Natural killer cell (primary cell): Measurements from ENCODE around the gene AUTS2. TPM values are rescaled to one million over a fixed set of nuclear protein-coding genes. Genes with fewer than 3 reads are reported as not detected.

Experiments
- ATAC-seq, 3 donors: fragments of 150-1000 bp in 2 of 3; fragments of 200-7000 bp in 1 of 3; cut with Tn5 transposase; 1 replicate in 1 of 3; 2 replicates in 2 of 3; pipeline ENCODE4 v1.10.0; 2021; ENCODE audit warnings: mild to moderate bottlenecking in 2 of 3, moderate library complexity in 2 of 3
- DNase-seq, 2 donors: peaks; one replicate each; pipeline versions ENCODE4 v3.0.0 to v3.0.0-alpha.2; 2013 to 2021; ENCODE audit warnings: mixed read lengths in 1 of 2
- H3K27ac ChIP-seq: one replicate; pipeline ENCODE4 v1.5.1; 2013; ENCODE audit warnings: mild to moderate bottlenecking, low read length
- H3K27me3 ChIP-seq: one replicate; pipeline ENCODE4 v1.6.1; 2013; ENCODE audit warnings: low read length; ENCODE audit not compliant: control insufficient read depth, insufficient read depth
- H3K36me3 ChIP-seq: one replicate; pipeline ENCODE4 v1.6.1; 2013; ENCODE audit warnings: low read length; ENCODE audit not compliant: control insufficient read depth, insufficient read depth
- H3K4me1 ChIP-seq: one replicate; pipeline ENCODE4 v1.6.1; 2013; ENCODE audit warnings: low read length; ENCODE audit not compliant: control insufficient read depth, insufficient read depth
- H3K4me3 ChIP-seq: one replicate; pipeline ENCODE4 v1.5.1; 2013; ENCODE audit warnings: low read length
- H3K9me3 ChIP-seq: one replicate; pipeline ENCODE4 v1.6.1; 2013; ENCODE audit warnings: low read length; ENCODE audit not compliant: control insufficient read depth, insufficient read depth
- H3K27ac Mint-ChIP-seq, 2 donors: one replicate each; pipeline ENCODE4 v1.8.0; 2022; ENCODE audit warnings: mild to moderate bottlenecking in 2 of 2, mixed read lengths in 2 of 2, moderate library complexity in 1 of 2
- H3K27me3 Mint-ChIP-seq, 2 donors: one replicate each; pipeline ENCODE4 v1.8.0; 2022; ENCODE audit warnings: low read depth in 2 of 2, mixed read lengths in 2 of 2
- H3K36me3 Mint-ChIP-seq: one replicate; pipeline ENCODE4 v1.8.0; 2022; ENCODE audit warnings: mixed read lengths
- H3K4me1 Mint-ChIP-seq, 2 donors: one replicate each; pipeline ENCODE4 v1.8.0; 2022; ENCODE audit warnings: mixed read lengths in 2 of 2
- H3K4me3 Mint-ChIP-seq: one replicate; pipeline ENCODE4 v1.8.0; 2022; ENCODE audit warnings: mild to moderate bottlenecking, moderate library complexity, mixed read lengths
- H3K9me3 Mint-ChIP-seq, 2 donors: one replicate each; pipeline ENCODE4 v1.8.0; 2022; ENCODE audit warnings: mixed read lengths in 2 of 2
- WGBS: methylation state at CpG from one replicate; pipeline ENCODE4 v1.1.7; 2013; ENCODE audit warnings: missing lambda C conversion rate; ENCODE audit not compliant: insufficient coverage; 5-methylcytosine and 5-hydroxymethylcytosine counted together
- intact Hi-C: fragments of 100-400 bp; cut with micrococcal nuclease; formaldehyde crosslinking; loops from one replicate; pipeline ENCODE4 v1.14.2; 2022
- total RNA-seq, 4 donors: library from RNA; stranded (reverse); fragments of 120-200 nt in 1 of 4; gene quantifications; one replicate each; pipeline versions ENCODE4 v1.2.3 to v1.2.4, GENCODE V29; 2013 to 2022
- TF ChIP-seq, protein P1 (sequence below): fragments of 200-600 bp; IDR thresholded peaks from one replicate; pipeline ENCODE4 v1.8.0; 2022; ENCODE audit warnings: antibody characterized with exemption

AUTS2 gene
- total RNA-seq, 3 donors from 2014 or later (not counting 1 experiment from before 2014, with no cell fraction given): 147 to 197 (median 155) TPM

DNA sequence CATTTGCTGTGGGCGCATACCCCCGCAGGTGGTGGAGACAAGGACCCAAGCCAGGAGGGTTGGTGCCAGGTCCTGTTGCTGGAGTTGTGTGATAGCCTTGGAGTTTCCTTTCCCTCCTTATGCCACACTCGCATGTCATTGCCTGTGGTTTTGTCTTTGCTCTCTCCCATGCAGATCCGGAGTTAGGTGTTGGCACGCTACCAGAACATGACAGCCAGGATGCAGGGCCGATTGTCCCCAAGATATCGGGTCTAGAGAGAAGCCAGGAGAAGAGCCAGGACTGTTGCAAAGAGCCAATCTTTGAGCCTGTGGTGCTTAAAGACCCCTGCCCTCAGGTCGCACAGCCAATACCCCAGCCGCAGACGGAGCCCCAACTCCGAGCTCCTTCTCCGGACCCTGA lies 1164.4 kb downstream of the AUTS2 start:
- Mint-ChIP-seq H3K4me3 (no peak overlapping the region), H3K36me3 (no peaks in the 10 kb centered on the region), H3K9me3 (no peaks in the 10 kb centered on the region), H3K27ac (peak overlapping the region in 1 of 2 donors; percentile 82), H3K27me3 (no peaks in the 10 kb centered on the region), H3K4me1 (peaks cover 42 to 67% of the 10 kb centered on the region in 2 donors)
- Histone ChIP-seq H3K27ac (no peak overlapping the region), H3K9me3 (no peaks in the 10 kb centered on the region), H3K4me3 (no peak overlapping the region), H3K36me3 (peaks cover 19% of the 10 kb centered on the region), H3K4me1 (peaks cover 18% of the 10 kb centered on the region), H3K27me3 (no peaks in the 10 kb centered on the region)
- intact Hi-C loops: no loop called here
- DNase-seq (peak in 1 of 2 donors; percentile 24), ATAC-seq (no peak)
- TF ChIP-seq, protein P1, sequence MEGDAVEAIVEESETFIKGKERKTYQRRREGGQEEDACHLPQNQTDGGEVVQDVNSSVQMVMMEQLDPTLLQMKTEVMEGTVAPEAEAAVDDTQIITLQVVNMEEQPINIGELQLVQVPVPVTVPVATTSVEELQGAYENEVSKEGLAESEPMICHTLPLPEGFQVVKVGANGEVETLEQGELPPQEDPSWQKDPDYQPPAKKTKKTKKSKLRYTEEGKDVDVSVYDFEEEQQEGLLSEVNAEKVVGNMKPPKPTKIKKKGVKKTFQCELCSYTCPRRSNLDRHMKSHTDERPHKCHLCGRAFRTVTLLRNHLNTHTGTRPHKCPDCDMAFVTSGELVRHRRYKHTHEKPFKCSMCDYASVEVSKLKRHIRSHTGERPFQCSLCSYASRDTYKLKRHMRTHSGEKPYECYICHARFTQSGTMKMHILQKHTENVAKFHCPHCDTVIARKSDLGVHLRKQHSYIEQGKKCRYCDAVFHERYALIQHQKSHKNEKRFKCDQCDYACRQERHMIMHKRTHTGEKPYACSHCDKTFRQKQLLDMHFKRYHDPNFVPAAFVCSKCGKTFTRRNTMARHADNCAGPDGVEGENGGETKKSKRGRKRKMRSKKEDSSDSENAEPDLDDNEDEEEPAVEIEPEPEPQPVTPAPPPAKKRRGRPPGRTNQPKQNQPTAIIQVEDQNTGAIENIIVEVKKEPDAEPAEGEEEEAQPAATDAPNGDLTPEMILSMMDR: no peak
- 85% methylated on average over 12 of the region's 12 CpGs for WGBS

DNA sequence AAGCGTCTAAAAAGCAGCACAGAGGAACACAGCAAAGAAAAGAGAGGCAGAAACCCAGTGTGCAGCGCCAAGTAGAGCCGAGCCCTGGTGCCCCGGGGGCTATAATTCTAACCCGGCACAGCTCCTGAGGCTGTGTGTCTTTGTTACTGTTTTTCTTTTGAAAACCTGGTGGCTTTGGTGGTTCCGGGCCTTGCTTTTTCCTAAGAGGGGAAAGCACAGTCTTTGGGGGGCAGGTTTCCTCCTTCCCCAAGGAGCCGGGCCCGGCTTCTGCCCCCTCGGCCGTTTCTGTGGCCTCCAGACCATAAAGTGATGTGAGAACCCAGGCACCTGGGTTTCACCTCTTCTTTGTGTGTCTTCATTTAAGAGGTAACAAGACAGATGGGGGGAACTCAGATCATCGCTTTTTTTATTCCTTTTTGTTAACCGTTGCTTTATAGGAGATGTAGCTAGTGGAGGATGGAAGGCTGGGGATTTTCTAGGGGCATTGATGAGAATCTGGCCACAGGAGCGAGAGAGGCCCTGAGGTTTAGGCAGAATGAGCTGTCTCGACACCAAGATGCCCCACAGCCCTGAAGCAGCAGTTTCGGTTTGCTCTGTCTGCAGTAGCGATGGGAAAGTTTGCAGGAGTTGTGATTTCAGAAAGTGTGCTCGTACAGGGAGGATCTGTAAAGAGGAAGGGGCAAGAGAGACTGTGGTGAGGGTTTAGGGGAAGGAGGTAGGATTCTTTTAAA lies 1165.9 kb downstream of the AUTS2 start:
- TF ChIP-seq, protein P1: no peak
- peak overlapping the region; percentile 28 to 82 for H3K27ac Mint-ChIP-seq
- ATAC-seq (peak; percentile 54 to 68 (median 54)), DNase-seq (peak in 1 of 2 donors; percentile 66)
- Histone ChIP-seq H3K36me3 (peaks cover 29% of the 10 kb centered on the region), H3K4me3 (no peak overlapping the region), H3K9me3 (no peaks in the 10 kb centered on the region), H3K4me1 (peaks cover 18% of the 10 kb centered on the region), H3K27me3 (no peaks in the 10 kb centered on the region), H3K27ac (peak overlapping the region; percentile 39)
- no peaks in the 10 kb centered on the region for H3K27me3 Mint-ChIP-seq
- intact Hi-C loops: no loop called here
- H3K4me3 Mint-ChIP-seq: peak overlapping the region; percentile 28
- no peaks in the 10 kb centered on the region for H3K36me3 Mint-ChIP-seq
- 65% methylated on average over 17 of the region's 17 CpGs for WGBS
- H3K4me1 Mint-ChIP-seq: peaks cover 30 to 53% of the 10 kb centered on the region in 2 donors
- H3K9me3 Mint-ChIP-seq: no peaks in the 10 kb centered on the region

DNA sequence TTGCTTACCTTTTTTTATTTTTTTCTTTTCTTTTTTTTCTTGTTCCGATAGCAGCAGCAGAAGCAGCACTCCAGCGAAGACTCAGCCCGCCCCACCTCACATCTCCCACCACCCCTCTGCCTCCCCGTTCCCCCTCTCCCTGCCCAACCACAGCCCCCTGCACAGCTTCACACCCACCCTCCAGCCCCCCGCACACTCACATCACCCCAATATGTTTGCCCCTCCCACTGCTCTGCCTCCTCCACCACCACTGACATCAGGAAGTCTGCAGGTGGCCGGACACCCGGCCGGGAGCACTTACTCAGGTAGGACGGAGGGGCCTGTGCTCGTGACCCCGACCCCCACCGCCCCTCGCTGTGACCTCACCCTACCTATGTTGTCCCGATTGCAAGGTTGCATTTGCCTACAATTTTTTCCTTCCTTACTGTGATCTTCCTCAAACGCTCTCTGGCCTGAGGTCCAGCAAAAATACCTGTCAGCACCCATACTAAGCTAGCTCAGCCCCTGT lies 1166.5 kb downstream of the AUTS2 start:
- Mint-ChIP-seq H3K4me1 (peaks cover 24 to 48% of the 10 kb centered on the region in 2 donors), H3K9me3 (no peaks in the 10 kb centered on the region), H3K4me3 (no peak overlapping the region), H3K27ac (peak overlapping the region in 1 of 2 donors; percentile 82), H3K27me3 (no peaks in the 10 kb centered on the region), H3K36me3 (no peaks in the 10 kb centered on the region)
- WGBS: 74% methylated on average over 15 of the region's 15 CpGs
- Histone ChIP-seq H3K4me3 (no peak overlapping the region), H3K9me3 (no peaks in the 10 kb centered on the region), H3K27me3 (no peaks in the 10 kb centered on the region), H3K36me3 (peaks cover 31% of the 10 kb centered on the region), H3K27ac (no peak overlapping the region), H3K4me1 (peaks cover 18% of the 10 kb centered on the region)
- intact Hi-C loops: no loop called here
- DNase-seq: no peak
- no peak for ATAC-seq
- TF ChIP-seq, protein P1: no peak
